ENCODE data around the gene SKIL.

Gene SKIL

DNA sequence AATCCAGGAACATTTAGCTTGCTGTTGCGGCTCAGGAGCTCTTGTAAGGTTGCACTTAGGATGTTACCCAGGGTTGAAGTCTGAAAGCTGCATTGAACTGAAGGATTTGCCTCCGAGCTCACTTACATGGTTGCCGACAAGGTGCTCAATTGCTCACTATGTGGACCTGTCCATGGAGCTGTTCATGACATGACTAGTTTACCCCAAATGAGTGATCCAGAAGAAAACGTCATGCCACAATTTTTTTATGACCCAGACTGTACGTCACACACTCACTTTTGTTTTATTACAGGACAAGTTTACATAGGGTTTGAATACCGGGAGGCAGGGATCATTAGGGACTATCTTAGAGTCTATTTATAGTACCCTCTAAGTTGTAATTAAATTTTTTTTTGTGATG lies 40.2 kb downstream of the SKIL start:
- no peak for DNase-seq (ENCODE audit: low spot score)

- no peak for DNase-seq (ENCODE audit: low spot score)
Observed at GRCh38 chr3:170405101-170405500, 47.6 kb downstream of the SKIL start.

DNA sequence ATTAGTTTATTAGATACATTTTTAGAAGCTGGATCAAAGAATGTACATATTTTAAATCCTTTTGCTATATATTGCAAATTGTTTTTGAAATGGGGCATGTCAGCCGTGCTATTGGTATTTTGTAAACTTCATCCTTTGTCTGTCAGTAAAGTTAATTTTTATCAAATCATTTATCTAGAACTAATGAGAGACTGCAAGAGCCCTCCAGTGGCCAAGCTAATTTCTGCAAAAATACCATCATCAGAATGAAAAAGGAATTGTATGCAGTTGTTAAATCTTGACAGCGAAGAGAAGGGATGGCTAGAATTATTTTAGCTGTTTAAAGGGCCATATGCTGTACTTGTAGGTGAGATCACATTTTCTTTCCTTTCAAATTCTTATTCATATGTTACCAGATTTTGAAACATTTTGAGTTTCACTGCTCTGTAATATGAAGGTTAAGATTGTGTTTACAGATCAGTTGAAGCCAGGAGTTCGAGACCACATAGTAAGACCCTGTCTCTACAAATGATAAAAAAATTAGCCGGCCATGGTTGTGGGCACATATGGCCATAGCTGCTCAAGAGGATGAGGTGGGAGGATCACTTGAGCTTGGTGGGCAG lies 53.0 kb downstream of the SKIL start:
- DNase-seq (ENCODE audit: low spot score): peak; percentile 38

- no peak for DNase-seq (ENCODE audit: low spot score)
Observed at GRCh38 chr3:170413291-170413690, 55.8 kb downstream of the SKIL start.

DNA sequence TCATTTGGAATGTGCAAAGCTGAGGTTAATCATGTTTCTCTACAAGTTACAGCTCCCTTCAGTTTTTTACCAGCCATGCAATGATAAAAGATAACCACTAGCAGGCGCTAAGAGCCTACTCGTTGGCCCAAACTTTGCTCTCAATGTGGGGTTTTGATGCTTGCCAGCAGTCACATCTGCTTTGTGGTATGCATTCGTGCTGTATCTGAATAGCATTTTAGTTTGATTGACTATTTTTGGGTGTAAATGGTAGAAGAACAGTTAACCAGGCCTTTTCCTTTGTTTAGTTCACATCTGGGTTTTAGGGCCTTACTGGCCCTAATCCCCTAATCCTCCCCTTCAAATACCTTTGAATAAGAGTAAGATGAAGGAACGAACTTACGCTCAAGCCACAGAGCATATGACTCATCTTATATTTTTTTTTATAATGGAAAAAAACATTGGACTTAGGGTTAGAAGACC lies 56.7 kb downstream of the SKIL start:
- DNase-seq (ENCODE audit: low spot score): peak; percentile 77

DNA sequence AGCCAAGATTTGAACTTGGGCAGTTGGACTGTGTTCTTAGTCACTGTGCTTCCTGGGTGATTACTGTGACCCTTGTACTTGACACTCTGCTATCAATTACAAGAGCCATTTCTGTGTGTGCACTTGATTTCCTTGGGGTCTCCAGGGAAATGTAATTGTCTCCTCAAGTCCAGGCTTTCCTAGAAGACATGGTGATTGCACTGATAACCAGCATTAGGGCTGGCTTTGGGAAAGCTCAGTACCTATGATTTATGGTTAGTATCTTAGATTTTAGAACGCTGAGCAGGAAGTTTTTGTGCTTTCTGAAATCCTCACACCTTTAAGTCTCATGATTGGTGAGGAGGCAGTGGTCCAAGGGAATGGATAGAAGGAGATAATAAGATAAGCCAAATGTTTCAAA lies 59.6 kb downstream of the SKIL start:
- DNase-seq (ENCODE audit: low spot score): no peak

- DNase-seq (ENCODE audit: low spot score): peak; percentile 93
Observed at GRCh38 chr3:170418422-170419398, 61.2 kb downstream of the SKIL start, which contains the start of gene CLDN11. TSS of gene CLDN11 (plus strand) at chr3:170418868. CDS start at chr3:170419067, 199 bp downstream.

DNA sequence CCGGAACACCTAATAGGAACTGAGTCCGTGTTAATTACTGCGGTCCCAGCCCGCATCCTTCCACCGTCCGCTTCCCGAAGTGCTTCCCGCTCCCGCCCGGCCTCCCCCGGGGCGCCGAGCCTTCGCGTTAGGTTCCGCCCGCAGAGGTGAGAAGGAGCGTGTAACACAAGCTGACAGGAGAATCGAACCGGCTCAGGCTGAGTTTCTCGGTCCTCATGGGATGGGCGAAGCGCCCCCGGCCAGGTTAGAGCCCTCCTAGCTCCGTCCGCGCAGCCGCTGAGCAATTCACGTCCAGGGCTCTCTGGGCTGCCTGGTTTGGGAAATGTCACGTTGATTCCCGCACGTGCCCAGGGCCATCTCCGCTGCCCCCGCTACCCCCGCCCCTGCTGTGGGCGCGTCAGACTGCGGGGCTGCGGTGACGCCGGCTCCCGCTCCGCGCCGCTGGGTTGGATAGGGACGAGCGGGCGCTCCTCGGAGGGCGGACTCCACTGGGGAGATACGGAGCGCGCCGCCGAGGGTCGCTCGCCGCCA lies 62.1 kb downstream of the SKIL start:
- peak; percentile 74 for DNase-seq (ENCODE audit: low spot score)

GRCh38 chr3:170420307-170420821 lies 62.8 kb downstream of the SKIL start:
- peak; percentile 45 for DNase-seq (ENCODE audit: low spot score)

GRCh38 chr3:170421111-170421641 lies 63.7 kb downstream of the SKIL start:
- peak; percentile 50 for DNase-seq (ENCODE audit: low spot score)

GRCh38 chr3:170421758-170422157 lies 64.2 kb downstream of the SKIL start:
- DNase-seq (ENCODE audit: low spot score): no peak

DNA sequence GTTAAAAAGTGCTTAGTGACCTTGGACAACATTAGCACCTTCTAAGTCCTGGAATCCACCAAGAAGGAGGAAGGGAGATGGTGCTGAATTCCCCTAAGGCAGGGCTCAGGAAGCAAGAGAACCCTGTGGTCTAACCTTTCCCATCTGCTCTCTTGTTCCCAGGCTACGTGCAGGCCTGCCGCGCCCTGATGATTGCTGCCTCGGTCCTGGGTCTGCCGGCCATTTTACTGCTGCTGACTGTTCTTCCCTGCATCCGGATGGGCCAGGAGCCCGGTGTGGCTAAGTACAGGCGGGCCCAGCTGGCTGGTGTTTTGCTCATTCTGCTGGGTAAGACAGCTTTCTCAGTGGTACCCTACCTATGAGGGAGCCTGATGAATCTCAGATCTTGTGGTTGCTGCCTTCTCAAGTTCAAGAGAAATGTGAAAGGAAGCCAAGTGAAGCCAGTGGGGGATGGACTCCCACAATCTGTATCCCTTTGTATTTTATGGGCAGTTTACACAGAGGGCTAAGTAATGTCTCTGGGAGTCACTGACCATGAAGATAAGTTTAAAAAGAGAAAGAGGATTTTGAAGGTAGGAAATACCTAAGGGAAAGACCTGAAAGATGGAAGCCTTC lies 65.6 kb downstream of the SKIL start:
- DNase-seq (ENCODE audit: low spot score): no peak

GRCh38 chr3:170424879-170425278 lies 67.4 kb downstream of the SKIL start:
- no peak for DNase-seq (ENCODE audit: low spot score)

DNA sequence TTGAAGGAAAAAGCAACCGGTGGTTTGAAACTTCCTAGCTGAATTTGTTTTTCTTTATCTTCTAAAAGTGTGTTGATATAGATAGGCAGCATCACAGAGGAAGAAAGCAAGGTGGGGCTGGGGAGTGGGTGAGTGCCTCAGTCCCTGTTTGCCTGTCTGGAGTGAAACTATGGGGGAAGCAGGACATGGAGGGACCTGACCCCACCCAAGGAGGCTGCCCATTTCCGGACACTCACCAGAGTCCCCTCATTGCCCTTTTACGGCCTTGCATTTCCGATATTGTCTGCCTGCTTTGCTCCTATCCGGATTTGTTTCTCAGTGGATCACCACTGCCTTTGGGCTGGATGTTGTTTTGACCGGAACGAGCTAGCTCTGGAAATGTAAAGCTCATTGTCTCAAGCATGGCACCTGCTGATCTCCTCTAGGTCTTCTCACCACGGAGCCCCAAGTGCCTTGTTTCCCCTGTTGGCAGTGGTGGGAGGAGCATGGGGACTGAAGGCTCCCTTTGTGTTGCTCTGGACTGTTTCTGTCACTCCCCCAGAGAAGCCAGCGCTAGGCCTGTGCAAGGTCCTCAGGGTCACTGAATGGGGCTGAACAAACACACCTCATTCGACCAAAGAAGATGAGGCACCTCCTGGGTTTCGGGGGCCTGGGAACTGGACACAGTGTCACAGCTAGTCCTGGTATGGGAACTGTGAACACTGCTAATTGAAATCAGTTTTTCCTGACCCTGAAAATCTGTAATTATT lies 68.2 kb downstream of the SKIL start:
- no peak for DNase-seq (ENCODE audit: low spot score)

DNA sequence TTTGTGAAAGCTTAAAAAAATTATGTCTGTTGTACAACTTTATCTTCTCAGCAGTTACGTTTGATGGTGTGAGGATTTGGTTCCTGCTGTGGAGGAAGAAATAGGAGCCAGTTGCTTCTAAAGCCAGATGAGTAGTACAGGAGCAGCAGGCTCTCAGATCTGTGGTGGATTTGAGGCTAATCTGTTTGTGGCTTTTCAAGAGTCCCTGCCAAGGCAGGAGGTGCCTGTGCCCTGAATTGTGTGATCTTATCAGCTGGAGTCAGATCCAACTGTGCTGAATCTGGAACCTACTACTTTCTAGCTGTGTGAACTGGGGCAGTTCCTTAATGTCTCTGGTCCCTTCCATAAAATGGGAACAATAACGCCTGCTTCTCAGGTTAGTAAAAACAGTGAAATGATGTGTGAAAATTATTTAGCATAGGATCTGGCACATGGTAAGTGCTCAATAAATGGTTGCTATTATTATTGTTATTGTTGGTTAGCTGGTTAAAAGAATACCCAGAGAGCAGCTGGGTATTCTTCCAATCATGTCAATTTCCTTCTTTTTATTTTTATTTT lies 68.8 kb downstream of the SKIL start:
- DNase-seq (ENCODE audit: low spot score): no peak

DNA sequence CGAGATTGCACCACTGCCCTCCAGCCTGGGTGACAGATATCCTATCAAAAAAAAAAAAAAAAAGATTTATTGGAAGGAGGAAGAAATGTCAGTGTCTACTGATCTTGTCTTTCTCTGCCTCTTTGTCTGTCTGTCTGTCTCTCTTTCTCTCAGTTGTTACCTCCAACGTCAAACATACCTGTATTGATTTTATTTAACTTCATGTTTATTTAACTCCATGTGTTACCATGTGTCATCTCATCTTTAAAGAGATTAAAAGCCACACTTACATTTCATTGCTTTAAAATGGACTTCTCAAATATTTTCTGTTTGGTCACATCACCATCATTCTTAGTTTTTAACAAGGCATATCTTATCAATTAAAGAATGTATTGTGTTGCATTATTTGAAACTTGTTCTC lies 70.6 kb downstream of the SKIL start:
- no peak for DNase-seq (ENCODE audit: low spot score)

- DNase-seq (ENCODE audit: low spot score): peak; percentile 41
Observed at GRCh38 chr3:170429050-170429449, 71.5 kb downstream of the SKIL start.

GRCh38 chr3:170431054-170431453 lies 73.5 kb downstream of the SKIL start:
- DNase-seq (ENCODE audit: low spot score): no peak

DNA sequence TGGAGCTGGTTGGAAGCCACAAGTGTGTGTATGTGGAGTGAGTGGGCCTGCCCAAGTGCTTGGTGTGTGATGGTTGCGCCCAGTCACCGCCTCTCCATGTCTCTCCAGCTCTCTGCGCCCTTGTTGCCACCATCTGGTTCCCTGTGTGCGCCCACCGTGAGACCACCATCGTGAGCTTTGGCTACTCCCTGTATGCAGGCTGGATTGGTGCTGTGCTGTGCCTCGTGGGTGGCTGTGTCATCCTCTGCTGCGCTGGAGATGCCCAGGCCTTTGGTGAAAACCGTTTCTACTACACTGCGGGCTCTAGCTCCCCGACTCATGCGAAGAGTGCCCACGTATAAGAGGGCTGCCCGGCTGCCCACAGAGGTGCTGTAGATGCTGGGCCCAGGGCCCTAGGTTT lies 74.9 kb downstream of the SKIL start:
- no peak for DNase-seq (ENCODE audit: low spot score)

DNA sequence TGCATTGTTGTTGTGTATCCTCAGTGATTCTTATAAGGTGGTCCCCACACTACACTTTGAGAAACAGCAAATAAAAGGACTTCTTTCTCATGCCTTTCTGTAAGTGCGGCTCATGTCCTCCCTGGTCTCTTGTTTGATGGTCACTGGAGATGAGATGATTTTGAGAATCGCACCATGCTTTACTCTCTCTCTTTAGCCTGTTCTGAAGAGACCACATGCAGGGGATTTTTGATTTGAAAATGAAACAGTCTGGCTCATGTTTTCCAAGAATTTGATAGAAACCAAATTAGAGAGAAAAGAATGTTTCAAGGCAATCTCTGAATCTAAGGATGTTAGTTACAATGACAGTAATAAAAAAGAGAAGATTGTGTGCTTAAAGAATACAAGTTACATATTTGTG lies 79.2 kb downstream of the SKIL start:
- no peak for DNase-seq (ENCODE audit: low spot score)

DNA sequence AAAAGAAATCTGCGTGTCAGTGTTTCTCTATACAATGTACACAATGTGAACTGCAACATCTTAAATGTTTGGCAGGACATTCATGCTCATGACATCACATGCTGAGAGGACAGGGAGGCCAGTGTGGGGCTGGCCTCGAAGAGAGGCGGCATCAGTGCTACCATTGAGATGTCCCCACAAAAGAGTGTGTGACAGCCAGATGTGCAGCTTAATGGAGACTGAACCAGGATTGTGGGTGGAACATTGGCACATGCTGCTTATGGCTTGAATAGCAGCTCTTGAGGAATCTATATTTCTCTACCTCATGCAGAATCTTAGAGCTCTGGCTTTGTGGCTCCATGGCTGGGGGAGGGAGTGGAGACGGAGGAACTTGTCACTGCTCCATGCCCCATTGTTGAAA lies 79.7 kb downstream of the SKIL start:
- DNase-seq (ENCODE audit: low spot score): no peak
